Lung (tissue), 4 donors: Measurements from ENCODE around the gene SS18L1. TPM values are rescaled to one million over a fixed set of nuclear protein-coding genes. Genes with fewer than 3 reads are reported as not detected.

Source experiments
- polyA plus RNA-seq, 2 donors: library from polyadenylated mRNA; stranded (reverse); fragments of 200-250 nt; gene quantifications; one replicate each; pipeline ENCODE4 v1.2.1, GENCODE V29; 2013
- total RNA-seq, 2 donors: library from RNA; depleted of rRNA in 1 of 2; stranded (reverse); fragments of >200 nt in 1 of 2; gene quantifications; one replicate each; pipeline ENCODE4 v1.2.1, GENCODE V29; 2014 to 2021
- donor health status: Bipolar disorder and iron deficiency.
- donor health status: healthy.
- donor health status: DM: yes; HTN: yes; CAD: no.

The SS18L1 gene
- total and polyA plus RNA-seq, 4 donors, result 7.2 to 24.1 (median 14.9) TPM

Other genes starting within 250 kb of the SS18L1 start
- 10 to 100 TPM; 14.6 to 20.3 TPM for gene TAF4, start 77.9 kb upstream of the SS18L1 start, total RNA-seq
- 1 to 10 TPM; 5.4 to 7.3 TPM for gene TAF4, start 77.9 kb upstream of the SS18L1 start, polyA plus RNA-seq
- gene LSM14B, start 21.3 kb upstream of the SS18L1 start, total RNA-seq, result 10 to 100 TPM; 31.7 to 41.7 TPM
- 10 to 100 TPM; 16.4 to 24.0 TPM for gene LSM14B, start 21.3 kb upstream of the SS18L1 start, polyA plus RNA-seq
- gene PSMA7, start 375 bp upstream of the SS18L1 start, total RNA-seq, result 100 to 1,000 TPM; 100 to 289 TPM
- gene PSMA7, start 375 bp upstream of the SS18L1 start, polyA plus RNA-seq, result 100 to 1,000 TPM; 226 to 478 TPM
- 10 to 100 TPM; 18.3 to 35.5 TPM for gene MTG2, start 39.3 kb downstream of the SS18L1 start, total RNA-seq
- 10 to 100 TPM; 23.4 to 33.7 TPM for gene MTG2, start 39.3 kb downstream of the SS18L1 start, polyA plus RNA-seq
- gene HRH3, start 76.5 kb downstream of the SS18L1 start, total RNA-seq, result not detected
- gene HRH3, start 76.5 kb downstream of the SS18L1 start, polyA plus RNA-seq, result not detected
- 10 to 100 TPM; 36.4 to 48.0 TPM for gene OSBPL2, start 94.8 kb downstream of the SS18L1 start, total RNA-seq
- gene OSBPL2, start 94.8 kb downstream of the SS18L1 start, polyA plus RNA-seq, result 10 to 100 TPM; 13.2 to 19.1 TPM
- 100 to 1,000 TPM in 1 of 2 donors, 10 to 100 TPM in 1; 43.1 to 104 TPM for gene ADRM1, start 159.2 kb downstream of the SS18L1 start, total RNA-seq
- 100 to 1,000 TPM; 108 to 140 TPM for gene ADRM1, start 159.2 kb downstream of the SS18L1 start, polyA plus RNA-seq
- gene LAMA5, start 223.5 kb downstream of the SS18L1 start, total RNA-seq, result 100 to 1,000 TPM; 209 to 315 TPM
- gene LAMA5, start 223.5 kb downstream of the SS18L1 start, polyA plus RNA-seq, result 100 to 1,000 TPM; 116 to 279 TPM
- 1,000 to 10,000 TPM in 1 of 2 donors, 100 to 1,000 TPM in 1; 222 to 1,251 TPM for gene RPS21, start 243.3 kb downstream of the SS18L1 start, total RNA-seq
- 1,000 to 10,000 TPM; 4,051 to 4,827 TPM for gene RPS21, start 243.3 kb downstream of the SS18L1 start, polyA plus RNA-seq